Caco-2 (cell line): ENCODE data around the gene SEC16A. TPM values are rescaled to one million over a fixed set of nuclear protein-coding genes. Genes with fewer than 3 reads are reported as not detected.

Experiments used
- BruUV-seq: library from RNA; stranded (reverse); fragments of 400-500 nt; replicated peaks from 2 replicates; lab custom pipeline; 2021; lab: Mats Ljungman, UMichigan
- CTCF ChIA-PET: fragments of 300-600 bp; sonication (Branson Sonifier 250); formaldehyde crosslinking; loops from one replicate; lab custom pipeline; 2022; ENCODE audit warnings: antibody characterized with exemption; lab: Charles Lee
- POLR2A ChIA-PET: fragments of 300-600 bp; sonication (Branson Sonifier 250); formaldehyde crosslinking; loops from one replicate; lab custom pipeline; 2022; ENCODE audit warnings: antibody characterized with exemption; lab: Charles Lee
- DNase-seq, 2 experiments: peaks; one replicate each; pipeline versions ENCODE4 v3.0.0 to v3.0.0-alpha.2; 2020 to 2022
- H3K27me3 ChIP-seq: replicated peaks from 2 replicates; pipeline ENCODE4 v1.6.0; 2011; ENCODE audit warnings: low read length; ENCODE audit not compliant: control insufficient read depth, insufficient read depth
- H3K36me3 ChIP-seq: 2 replicates; pipeline ENCODE4 v1.5.1; 2011; ENCODE audit warnings: low read length; ENCODE audit not compliant: control insufficient read depth, insufficient read depth
- H3K4me1 ChIP-seq: fragments of 250-450 bp; sonication (Bioruptor Pico); 2 replicates; pipeline ENCODE4 v1.5.1; 2020; ENCODE audit warnings: mild to moderate bottlenecking
- H3K4me3 ChIP-seq: 2 replicates; pipeline ENCODE4 v1.5.1; 2011; ENCODE audit warnings: low read depth, mild to moderate bottlenecking, control low read depth, low read length
- H3K9me3 ChIP-seq: fragments of 250-450 bp; sonication (Bioruptor Pico); 2 replicates; pipeline ENCODE4 v1.5.1; 2020; ENCODE audit warnings: mild to moderate bottlenecking, moderate library complexity
- H3K27ac Mint-ChIP-seq: one replicate; pipeline ENCODE4 v1.8.0; 2022; ENCODE audit warnings: mixed read lengths; ENCODE audit not compliant: unreplicated experiment
- H3K27me3 Mint-ChIP-seq: one replicate; pipeline ENCODE4 v1.8.0; 2022; ENCODE audit warnings: mixed read lengths; ENCODE audit not compliant: insufficient read depth, unreplicated experiment
- H3K36me3 Mint-ChIP-seq: one replicate; pipeline ENCODE4 v1.8.0; 2022; ENCODE audit warnings: mild to moderate bottlenecking, mixed read lengths; ENCODE audit not compliant: insufficient read depth, unreplicated experiment
- H3K4me1 Mint-ChIP-seq: one replicate; pipeline ENCODE4 v1.8.0; 2022; ENCODE audit warnings: low read depth, mixed read lengths; ENCODE audit not compliant: unreplicated experiment
- H3K4me3 Mint-ChIP-seq: one replicate; pipeline ENCODE4 v1.8.0; 2022; ENCODE audit warnings: mild to moderate bottlenecking, moderate library complexity, mixed read lengths; ENCODE audit not compliant: unreplicated experiment
- H3K9me3 Mint-ChIP-seq: one replicate; pipeline ENCODE4 v1.8.0; 2022; ENCODE audit warnings: mixed read lengths; ENCODE audit not compliant: unreplicated experiment
- CTCF ChIP-seq, 2 experiments: fragments of 200-600 bp in 1 of 2; IDR thresholded peaks; 1 replicate in 1 of 2; 2 replicates in 1 of 2; pipeline versions ENCODE4 v1.5.1 to v1.8.0; 2011 to 2022; ENCODE audit warnings: antibody characterized with exemption in 1 of 2, control low read depth in 1 of 2, inconsistent platforms in 1 of 2, low read depth in 1 of 2, low read length in 1 of 2, mild to moderate bottlenecking in 1 of 2, moderate library complexity in 1 of 2; ENCODE audit not compliant: insufficient read depth in 1 of 2, severe bottlenecking in 1 of 2, unreplicated experiment in 1 of 2
- intact Hi-C: fragments of 100-400 bp; cut with micrococcal nuclease; formaldehyde crosslinking; loops from one replicate; pipeline ENCODE4 v1.10.0; 2022; ENCODE audit not compliant: unreplicated experiment
- total RNA-seq: library from RNA; stranded (reverse); gene quantifications from 2 replicates; pipeline ENCODE4 v1.2.3, GENCODE V29; 2022

SEC16A gene
- total RNA-seq, 1 experiment from 2014 or later, result 76.4 TPM

GRCh38 chr9:136517012-136517743 is 34.3 kb upstream of the SEC16A start:
- H3K4me3 ChIP-seq, result no peak overlapping the region
- ChIA-PET CTCF (no interaction called here), POLR2A (no interaction called here)
- no peaks in the 10 kb centered on the region for H3K9me3 ChIP-seq
- no peak for DNase-seq
- H3K36me3 Mint-ChIP-seq, result no peaks in the 10 kb centered on the region
- H3K36me3 ChIP-seq, result no peaks in the 10 kb centered on the region
- H3K27me3 Mint-ChIP-seq, result no peaks in the 10 kb centered on the region
- no peak overlapping the region for H3K4me3 Mint-ChIP-seq
- intact Hi-C loops, result no loop called here
- TF ChIP-seq CTCF (IDR thresholded peaks at IDR 0.05; ENCODE audit: insufficient read depth in 1 of 2, low read depth in 1 of 2, low read length in 1 of 2, severe bottlenecking in 1 of 2, unreplicated experiment in 1 of 2), result no peak
- no peaks in the 10 kb centered on the region for H3K4me1 Mint-ChIP-seq
- no peak overlapping the region for H3K27ac Mint-ChIP-seq
- H3K4me1 ChIP-seq, result peaks cover 26% of the 10 kb centered on the region
- H3K27me3 ChIP-seq, result no peaks in the 10 kb centered on the region
- no TSS peak for BruUV-seq
- H3K9me3 Mint-ChIP-seq, result no peaks in the 10 kb centered on the region

- DNase-seq, result no peak
- Histone ChIP-seq H3K9me3 (no peaks in the 10 kb centered on the region), H3K27me3 (no peaks in the 10 kb centered on the region), H3K36me3 (no peaks in the 10 kb centered on the region), H3K4me3 (no peak overlapping the region), H3K4me1 (peaks cover 23% of the 10 kb centered on the region)
- Mint-ChIP-seq H3K9me3 (no peaks in the 10 kb centered on the region), H3K27ac (no peak overlapping the region), H3K27me3 (no peaks in the 10 kb centered on the region), H3K4me1 (no peaks in the 10 kb centered on the region), H3K36me3 (no peaks in the 10 kb centered on the region), H3K4me3 (no peak overlapping the region)
- intact Hi-C loops, result no loop called here
- CTCF ChIA-PET, result no interaction called here
- no TSS peak for BruUV-seq
- no peak for TF ChIP-seq CTCF (IDR thresholded peaks at IDR 0.05; ENCODE audit: insufficient read depth in 1 of 2, low read depth in 1 of 2, low read length in 1 of 2, severe bottlenecking in 1 of 2, unreplicated experiment in 1 of 2)
- POLR2A ChIA-PET, result interaction anchor here (0.5 kb wide), 1 partner anchor 17 kb away, joined by 3 read pairs; no protein-coding TSS in a partner anchor
These were observed 33.4 kb upstream of the SEC16A start for GRCh38 chr9:136516191-136516654.

GRCh38 chr9:136515276-136515675 is 32.4 kb upstream of the SEC16A start:
- intact Hi-C loops, result no loop called here
- CTCF ChIA-PET, result no interaction called here

More at GRCh38 chr9:136515276-136515675, 32.4 kb upstream of the SEC16A start:
- H3K36me3 ChIP-seq, result no peaks in the 10 kb centered on the region
- H3K4me3 ChIP-seq, result no peak overlapping the region
- H3K9me3 ChIP-seq, result no peaks in the 10 kb centered on the region
- Mint-ChIP-seq H3K27me3 (no peaks in the 10 kb centered on the region), H3K4me3 (no peak overlapping the region), H3K36me3 (no peaks in the 10 kb centered on the region), H3K9me3 (no peaks in the 10 kb centered on the region), H3K4me1 (no peaks in the 10 kb centered on the region), H3K27ac (no peak overlapping the region)
- H3K27me3 ChIP-seq, result no peaks in the 10 kb centered on the region
- TF ChIP-seq CTCF (IDR thresholded peaks at IDR 0.05; ENCODE audit: insufficient read depth in 1 of 2, low read depth in 1 of 2, low read length in 1 of 2, severe bottlenecking in 1 of 2, unreplicated experiment in 1 of 2), result no peak
- peaks cover 13% of the 10 kb centered on the region for H3K4me1 ChIP-seq
- POLR2A ChIA-PET, result no interaction called here
- no TSS peak for BruUV-seq
- DNase-seq, result no peak
